Pons (tissue), 1 donor: ENCODE data around the gene KLHL6.

ENCODE experiments used
- DNase-seq: peaks from one replicate; pipeline ENCODE4 v3.0.0-alpha.2; 2016; ENCODE audit warnings: low spot score

KLHL6 gene

GRCh38 chr3:183506674-183507320 lies 48.7 kb downstream of the KLHL6 start:
- peak; percentile 46 for DNase-seq

GRCh38 chr3:183504597-183504996 lies 50.9 kb downstream of the KLHL6 start:
- no peak for DNase-seq

- no peak for DNase-seq
Observed at GRCh38 chr3:183503746-183504145, 51.8 kb downstream of the KLHL6 start.

- DNase-seq, result peak; percentile 87
Observed at GRCh38 chr3:183502237-183503181, 53.0 kb downstream of the KLHL6 start.

GRCh38 chr3:183500981-183501704 lies 54.4 kb downstream of the KLHL6 start:
- no peak for DNase-seq

- no peak for DNase-seq
Observed at GRCh38 chr3:183500319-183500718, 55.2 kb downstream of the KLHL6 start.

GRCh38 chr3:183498634-183499033 lies 56.9 kb downstream of the KLHL6 start:
- no peak for DNase-seq

GRCh38 chr3:183497313-183497712 lies 58.2 kb downstream of the KLHL6 start:
- no peak for DNase-seq

GRCh38 chr3:183496311-183496710 lies 59.2 kb downstream of the KLHL6 start:
- no peak for DNase-seq

- no peak for DNase-seq
Observed at GRCh38 chr3:183494341-183494740, 61.2 kb downstream of the KLHL6 start.

- DNase-seq, result no peak
Observed at GRCh38 chr3:183493296-183494045, 62.0 kb downstream of the KLHL6 start.

- DNase-seq, result no peak
Observed at GRCh38 chr3:183492849-183493179, 62.7 kb downstream of the KLHL6 start.

GRCh38 chr3:183491923-183492848 lies 63.3 kb downstream of the KLHL6 start:
- DNase-seq, result no peak

GRCh38 chr3:183491109-183491922 lies 64.2 kb downstream of the KLHL6 start:
- DNase-seq, result no peak

- no peak for DNase-seq
Observed at GRCh38 chr3:183490653-183491052, 64.9 kb downstream of the KLHL6 start.

GRCh38 chr3:183490211-183490601 lies 65.3 kb downstream of the KLHL6 start:
- DNase-seq, result no peak

GRCh38 chr3:183489455-183490210 lies 65.9 kb downstream of the KLHL6 start:
- DNase-seq, result no peak

- DNase-seq, result no peak
Observed at GRCh38 chr3:183488343-183488742, 67.2 kb downstream of the KLHL6 start.

GRCh38 chr3:183487896-183488295 lies 67.6 kb downstream of the KLHL6 start:
- DNase-seq, result no peak
